Measurements from ENCODE around the gene ARHGAP29.

The ARHGAP29 gene

DNA sequence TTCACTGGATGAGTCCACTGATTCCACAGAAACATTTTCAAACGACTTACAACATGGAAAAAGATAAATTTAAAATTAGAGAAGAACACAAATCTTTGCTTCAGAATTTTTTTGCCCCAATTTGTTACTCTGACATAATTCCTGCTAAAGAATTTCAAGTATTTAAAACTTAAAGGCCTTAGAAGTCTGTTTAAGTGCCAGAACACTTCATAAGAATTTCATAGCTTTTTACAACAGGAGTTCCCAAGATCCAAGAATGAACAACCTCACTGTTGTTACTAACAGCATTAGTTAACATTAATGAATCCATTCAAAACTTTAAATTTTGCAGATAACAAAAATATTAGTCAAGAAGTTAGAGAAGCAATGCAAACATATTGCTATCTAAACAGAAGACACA is 31.7 kb downstream of the ARHGAP29 start:
- Histone ChIP-seq H3K27me3 (ENCODE audit: insufficient read depth, low read length, poor library complexity) (no peaks in the 10 kb centered on the region), H3K27ac (ENCODE audit: low read length) (no peak overlapping the region), H3K79me2 (ENCODE audit: insufficient read depth, low read length) (no peaks in the 10 kb centered on the region), H3K4me3 (ENCODE audit: low read depth in 1 of 2, low read length in 2 of 2) (no peak overlapping the region), H3K9ac (ENCODE audit: low read depth, low read length) (no peak overlapping the region), H3K9me3 (ENCODE audit: insufficient read depth, low read length, severe bottlenecking) (peaks cover 4% of the 10 kb centered on the region), H3K4me2 (ENCODE audit: insufficient read depth, low read length) (no peak overlapping the region), H3K4me1 (ENCODE audit: insufficient read depth, low read length) (no peaks in the 10 kb centered on the region), H3K36me3 (ENCODE audit: insufficient read depth, low read length) (no peaks in the 10 kb centered on the region), H2AFZ (ENCODE audit: low read depth, low read length) (no peak overlapping the region), H4K20me1 (ENCODE audit: insufficient read depth, low read length) (no peaks in the 10 kb centered on the region)
- ATAC-seq (ENCODE audit: insufficient read depth, low read depth) (no peak), DNase-seq (no peak)
- TF ChIP-seq, protein P1, sequence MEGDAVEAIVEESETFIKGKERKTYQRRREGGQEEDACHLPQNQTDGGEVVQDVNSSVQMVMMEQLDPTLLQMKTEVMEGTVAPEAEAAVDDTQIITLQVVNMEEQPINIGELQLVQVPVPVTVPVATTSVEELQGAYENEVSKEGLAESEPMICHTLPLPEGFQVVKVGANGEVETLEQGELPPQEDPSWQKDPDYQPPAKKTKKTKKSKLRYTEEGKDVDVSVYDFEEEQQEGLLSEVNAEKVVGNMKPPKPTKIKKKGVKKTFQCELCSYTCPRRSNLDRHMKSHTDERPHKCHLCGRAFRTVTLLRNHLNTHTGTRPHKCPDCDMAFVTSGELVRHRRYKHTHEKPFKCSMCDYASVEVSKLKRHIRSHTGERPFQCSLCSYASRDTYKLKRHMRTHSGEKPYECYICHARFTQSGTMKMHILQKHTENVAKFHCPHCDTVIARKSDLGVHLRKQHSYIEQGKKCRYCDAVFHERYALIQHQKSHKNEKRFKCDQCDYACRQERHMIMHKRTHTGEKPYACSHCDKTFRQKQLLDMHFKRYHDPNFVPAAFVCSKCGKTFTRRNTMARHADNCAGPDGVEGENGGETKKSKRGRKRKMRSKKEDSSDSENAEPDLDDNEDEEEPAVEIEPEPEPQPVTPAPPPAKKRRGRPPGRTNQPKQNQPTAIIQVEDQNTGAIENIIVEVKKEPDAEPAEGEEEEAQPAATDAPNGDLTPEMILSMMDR (IDR thresholded peaks at IDR 0.05; ENCODE audit: borderline replicate concordance, extremely low read depth, low read length, poor library complexity, severe bottlenecking): no peak
- TF ChIP-seq EZH2 (IDR thresholded peaks at IDR 0.05; ENCODE audit: borderline replicate concordance, low read depth, low read length, severe bottlenecking): no peak

DNA sequence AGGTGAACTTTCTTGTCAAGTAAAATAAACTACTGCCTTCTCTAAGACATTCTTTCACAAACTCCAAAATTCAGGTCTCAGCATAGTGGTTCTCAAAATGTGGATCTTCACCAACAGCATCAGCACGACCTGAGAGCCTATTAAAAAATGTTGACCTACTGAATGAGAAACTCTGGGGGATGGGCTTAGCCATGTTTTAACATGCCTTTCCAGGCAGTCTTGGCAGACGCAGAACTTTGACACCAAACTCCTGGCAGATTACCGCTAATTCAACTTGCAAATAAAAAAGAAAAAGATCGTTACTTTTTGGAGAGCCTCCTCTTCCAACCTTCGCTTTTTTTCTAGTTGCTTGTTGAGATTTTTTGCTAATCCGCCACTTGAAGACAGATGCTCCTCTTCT is 35.1 kb downstream of the ARHGAP29 start:
- H3K27ac ChIP-seq (ENCODE audit: low read length): no peak overlapping the region

DNA sequence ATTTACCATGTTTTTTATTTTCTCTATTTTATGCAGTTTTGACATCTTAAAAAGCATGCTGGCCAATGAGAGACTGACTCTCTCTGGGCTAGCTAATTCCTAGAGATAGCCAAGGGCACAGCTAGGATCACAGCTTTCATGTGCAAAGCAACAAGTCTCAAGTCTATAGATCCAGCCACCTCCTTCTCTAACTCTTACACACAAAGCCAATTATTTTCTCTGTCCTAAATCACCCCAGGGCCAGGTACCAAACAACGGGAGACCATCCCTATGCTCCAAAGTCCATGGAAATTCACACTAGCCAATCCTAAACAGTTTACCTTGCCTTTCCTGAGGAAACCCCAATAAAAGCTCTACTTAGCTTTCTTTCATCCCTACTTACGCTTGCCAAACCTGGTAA is 38.0 kb downstream of the ARHGAP29 start:
- Histone ChIP-seq H3K9ac (ENCODE audit: low read depth, low read length) (no peak overlapping the region), H3K4me1 (ENCODE audit: insufficient read depth, low read length) (no peaks in the 10 kb centered on the region), H3K79me2 (ENCODE audit: insufficient read depth, low read length) (no peaks in the 10 kb centered on the region), H3K27ac (ENCODE audit: low read length) (no peak overlapping the region), H3K9me3 (ENCODE audit: insufficient read depth, low read length, severe bottlenecking) (no peaks in the 10 kb centered on the region), H4K20me1 (ENCODE audit: insufficient read depth, low read length) (no peaks in the 10 kb centered on the region), H3K4me3 (ENCODE audit: low read depth in 1 of 2, low read length in 2 of 2) (no peak overlapping the region), H3K4me2 (ENCODE audit: insufficient read depth, low read length) (no peak overlapping the region), H3K27me3 (ENCODE audit: insufficient read depth, low read length, poor library complexity) (no peaks in the 10 kb centered on the region), H2AFZ (ENCODE audit: low read depth, low read length) (no peak overlapping the region), H3K36me3 (ENCODE audit: insufficient read depth, low read length) (no peaks in the 10 kb centered on the region)
- ATAC-seq (ENCODE audit: insufficient read depth, low read depth) (no peak), DNase-seq (no peak)
- no peak for TF ChIP-seq EZH2 (IDR thresholded peaks at IDR 0.05; ENCODE audit: borderline replicate concordance, low read depth, low read length, severe bottlenecking)
- TF ChIP-seq, protein P1 (IDR thresholded peaks at IDR 0.05; ENCODE audit: borderline replicate concordance, extremely low read depth, low read length, poor library complexity, severe bottlenecking): no peak

More for the DNA sequence above, 35.1 kb downstream of the ARHGAP29 start:
- Histone ChIP-seq H3K9me3 (ENCODE audit: insufficient read depth, low read length, severe bottlenecking) (no peaks in the 10 kb centered on the region), H3K4me1 (ENCODE audit: insufficient read depth, low read length) (no peaks in the 10 kb centered on the region), H3K4me2 (ENCODE audit: insufficient read depth, low read length) (no peak overlapping the region), H3K27me3 (ENCODE audit: insufficient read depth, low read length, poor library complexity) (no peaks in the 10 kb centered on the region), H2AFZ (ENCODE audit: low read depth, low read length) (no peak overlapping the region), H3K9ac (ENCODE audit: low read depth, low read length) (no peak overlapping the region), H3K4me3 (ENCODE audit: low read depth in 1 of 2, low read length in 2 of 2) (no peak overlapping the region), H3K79me2 (ENCODE audit: insufficient read depth, low read length) (no peaks in the 10 kb centered on the region), H3K36me3 (ENCODE audit: insufficient read depth, low read length) (no peaks in the 10 kb centered on the region), H4K20me1 (ENCODE audit: insufficient read depth, low read length) (no peaks in the 10 kb centered on the region)
- DNase-seq: no peak
- ATAC-seq (ENCODE audit: insufficient read depth, low read depth): no peak
- TF ChIP-seq EZH2 (IDR thresholded peaks at IDR 0.05; ENCODE audit: borderline replicate concordance, low read depth, low read length, severe bottlenecking): no peak
- TF ChIP-seq, protein P1 (IDR thresholded peaks at IDR 0.05; ENCODE audit: borderline replicate concordance, extremely low read depth, low read length, poor library complexity, severe bottlenecking): no peak

All from DND-41 (cell line).